Measurements from ENCODE around the gene TTC39A.

GRCh38 chr1:51311826-51312225 lies 18.5 kb downstream of the TTC39A start:
- TF ChIP-seq, protein P1, sequence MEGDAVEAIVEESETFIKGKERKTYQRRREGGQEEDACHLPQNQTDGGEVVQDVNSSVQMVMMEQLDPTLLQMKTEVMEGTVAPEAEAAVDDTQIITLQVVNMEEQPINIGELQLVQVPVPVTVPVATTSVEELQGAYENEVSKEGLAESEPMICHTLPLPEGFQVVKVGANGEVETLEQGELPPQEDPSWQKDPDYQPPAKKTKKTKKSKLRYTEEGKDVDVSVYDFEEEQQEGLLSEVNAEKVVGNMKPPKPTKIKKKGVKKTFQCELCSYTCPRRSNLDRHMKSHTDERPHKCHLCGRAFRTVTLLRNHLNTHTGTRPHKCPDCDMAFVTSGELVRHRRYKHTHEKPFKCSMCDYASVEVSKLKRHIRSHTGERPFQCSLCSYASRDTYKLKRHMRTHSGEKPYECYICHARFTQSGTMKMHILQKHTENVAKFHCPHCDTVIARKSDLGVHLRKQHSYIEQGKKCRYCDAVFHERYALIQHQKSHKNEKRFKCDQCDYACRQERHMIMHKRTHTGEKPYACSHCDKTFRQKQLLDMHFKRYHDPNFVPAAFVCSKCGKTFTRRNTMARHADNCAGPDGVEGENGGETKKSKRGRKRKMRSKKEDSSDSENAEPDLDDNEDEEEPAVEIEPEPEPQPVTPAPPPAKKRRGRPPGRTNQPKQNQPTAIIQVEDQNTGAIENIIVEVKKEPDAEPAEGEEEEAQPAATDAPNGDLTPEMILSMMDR (IDR thresholded peaks at IDR 0.05), result no peak
- no peak for TF ChIP-seq POLR2A (IDR thresholded peaks at IDR 0.05)
